HPDE6-E6E7 (cell line): Measurements from ENCODE around the gene KHDC4.
"Not testable (repeated sequence)": the region's sequence is repeated elsewhere in the genome, so short reads cannot be mapped to it uniquely, and the experiment has no call there.

Experiments used
- DNase-seq: peaks from one replicate; pipeline ENCODE4 v3.0.0; 2011; ENCODE audit warnings: missing footprints; ENCODE audit errors: extremely low spot score

KHDC4 gene

GRCh38 chr1:155900161-155900560, 34.1 kb downstream of the KHDC4 start:
- no peak for DNase-seq

GRCh38 chr1:155899683-155900082, 34.5 kb downstream of the KHDC4 start:
- no peak for DNase-seq

DNA sequence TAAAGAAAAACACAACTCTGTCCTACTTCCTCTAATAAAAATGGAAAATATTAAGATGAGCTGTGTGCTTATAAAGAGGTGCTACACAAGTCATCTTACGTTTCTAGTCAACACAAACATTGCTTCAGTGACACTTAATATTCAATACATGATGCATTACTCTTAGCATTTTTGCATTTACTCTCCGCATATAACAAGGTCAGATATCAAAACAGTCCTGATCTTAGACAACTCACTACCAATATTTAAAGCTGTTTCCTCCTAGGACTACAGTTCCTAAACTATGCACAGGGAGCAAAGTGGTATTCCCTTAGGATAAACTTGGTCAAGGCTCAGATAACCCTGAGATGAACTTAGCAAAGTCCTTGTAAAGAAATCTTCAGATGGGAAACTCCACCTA, 35.3 kb downstream of the KHDC4 start:
- no peak for DNase-seq

- DNase-seq: no peak
Observed at GRCh38 chr1:155897746-155898145, 36.5 kb downstream of the KHDC4 start.

- not testable (repeated sequence) for DNase-seq
Observed at GRCh38 chr1:155896476-155896875, 37.7 kb downstream of the KHDC4 start.

GRCh38 chr1:155895617-155896016, 38.6 kb downstream of the KHDC4 start:
- DNase-seq: not testable (repeated sequence)

- DNase-seq: peak; percentile 74
Observed at GRCh38 chr1:155893389-155894142, 40.6 kb downstream of the KHDC4 start.

GRCh38 chr1:155892796-155893195, 41.4 kb downstream of the KHDC4 start:
- DNase-seq: no peak

GRCh38 chr1:155890251-155890650, 44.0 kb downstream of the KHDC4 start:
- DNase-seq: no peak

DNA sequence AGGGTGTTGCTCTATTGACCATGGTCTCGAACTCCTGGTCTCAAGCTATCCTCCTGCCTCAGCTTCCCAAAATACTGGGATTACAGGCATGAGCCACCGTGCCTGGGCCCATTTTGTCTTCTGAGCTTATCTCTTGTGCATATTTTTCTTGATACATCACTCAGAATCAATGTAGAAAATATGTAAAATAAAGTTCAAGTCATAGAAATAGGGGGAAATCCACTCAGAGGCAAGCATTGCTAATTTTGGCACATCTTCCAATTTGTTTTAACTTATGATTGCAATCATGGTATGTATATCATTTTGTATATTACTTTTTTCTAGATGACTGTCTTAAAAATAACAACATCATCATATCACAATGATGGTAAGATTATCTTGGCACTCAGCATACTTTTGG, 44.6 kb downstream of the KHDC4 start:
- DNase-seq: no peak

DNA sequence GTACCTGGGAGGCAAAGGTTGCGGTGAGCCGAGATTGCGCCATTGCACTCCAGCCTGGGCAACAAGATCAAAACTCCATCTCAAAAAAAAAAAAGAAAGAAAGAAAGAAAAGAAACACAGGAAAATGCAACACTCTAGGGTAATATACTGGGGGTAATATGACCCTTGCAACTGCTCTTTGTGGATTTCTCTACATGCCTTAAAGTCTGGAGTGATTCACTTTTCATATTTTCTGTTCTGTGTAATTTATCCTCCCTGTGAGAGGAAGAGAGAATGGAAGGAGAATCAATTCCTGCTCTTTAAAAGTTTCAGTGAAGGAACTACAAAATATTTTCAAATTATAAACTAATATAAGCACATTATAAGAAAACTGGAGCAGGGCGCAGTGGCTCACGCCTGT, 45.7 kb downstream of the KHDC4 start:
- DNase-seq: no peak

DNA sequence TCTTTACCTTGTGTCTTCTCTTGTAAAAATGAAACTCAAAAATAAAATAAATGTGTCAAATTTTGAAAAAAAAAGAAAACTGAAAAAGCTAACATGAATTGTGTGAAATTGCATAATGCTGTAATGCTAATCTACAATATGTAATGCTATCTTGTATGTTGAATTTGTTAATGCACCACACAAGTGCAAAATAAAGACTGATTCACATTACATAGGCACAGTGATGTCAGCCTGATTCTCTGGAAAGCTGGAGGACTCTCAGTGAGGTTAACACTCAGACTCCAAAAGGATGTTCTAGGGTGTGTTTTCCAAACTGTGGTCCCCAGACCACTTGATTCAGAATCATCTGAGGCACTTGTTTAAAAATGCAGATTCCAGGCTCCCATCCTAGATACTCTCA, 49.2 kb downstream of the KHDC4 start:
- no peak for DNase-seq

- DNase-seq: no peak
Observed at GRCh38 chr1:155884031-155884960, 49.9 kb downstream of the KHDC4 start.

DNA sequence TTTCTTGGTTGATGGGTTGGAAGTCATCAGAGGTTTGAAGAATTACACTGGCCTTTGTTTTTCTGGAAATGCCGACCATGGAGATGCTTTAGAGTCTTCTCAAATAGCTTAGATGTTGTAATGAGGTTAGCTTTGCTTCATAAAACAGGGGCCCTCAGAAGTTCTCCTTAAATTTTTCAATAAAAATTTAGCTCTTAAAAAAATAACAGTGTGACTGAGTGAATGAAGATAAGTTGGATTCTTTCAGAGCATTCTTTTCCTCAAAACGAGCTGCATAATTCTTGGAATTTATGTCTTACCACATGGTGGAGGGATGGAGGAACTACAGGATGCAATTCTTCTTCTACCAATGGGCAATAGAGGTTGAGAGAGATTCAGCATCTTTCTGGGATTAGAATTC, 51.4 kb downstream of the KHDC4 start:
- no peak for DNase-seq

- no peak for DNase-seq
Observed at GRCh38 chr1:155882235-155882634, 52.0 kb downstream of the KHDC4 start.

DNA sequence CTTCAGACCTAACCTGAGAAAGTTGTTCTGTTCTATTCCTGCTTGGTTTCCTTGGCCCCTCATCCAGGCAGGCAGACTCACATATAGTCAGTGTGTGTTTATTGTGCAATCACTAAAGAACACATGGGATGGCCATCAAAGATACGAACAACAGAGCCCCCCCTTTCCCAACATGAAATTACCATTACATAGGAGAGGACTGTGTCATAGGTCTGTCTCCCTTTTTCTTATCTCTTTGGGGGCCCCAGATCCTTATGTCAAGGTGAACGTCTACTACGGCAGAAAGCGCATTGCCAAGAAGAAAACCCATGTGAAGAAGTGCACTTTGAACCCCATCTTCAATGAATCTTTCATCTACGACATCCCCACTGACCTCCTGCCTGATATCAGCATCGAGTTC, 53.3 kb downstream of the KHDC4 start:
- no peak for DNase-seq

GRCh38 chr1:155880251-155880650, 54.0 kb downstream of the KHDC4 start:
- no peak for DNase-seq

DNA sequence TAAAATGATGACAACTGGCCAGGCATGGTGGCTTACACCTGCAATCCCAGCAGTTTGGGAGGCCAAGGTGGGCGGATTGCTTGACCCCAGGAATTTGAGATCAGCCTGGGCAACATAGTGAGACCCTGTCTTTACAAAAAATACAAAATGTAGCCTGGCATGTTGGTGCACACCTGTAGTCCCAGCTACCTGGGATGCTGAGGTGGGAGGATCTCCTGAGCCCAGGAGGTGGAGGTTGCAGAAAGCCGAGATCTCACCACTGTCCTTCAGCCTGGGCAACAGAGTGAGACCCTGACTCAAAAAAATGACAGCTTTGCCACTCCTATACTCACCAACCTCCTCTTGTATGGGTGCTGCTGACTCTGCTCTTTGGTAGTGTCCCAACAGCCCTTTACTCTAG, 56.3 kb downstream of the KHDC4 start:
- no peak for DNase-seq

DNA sequence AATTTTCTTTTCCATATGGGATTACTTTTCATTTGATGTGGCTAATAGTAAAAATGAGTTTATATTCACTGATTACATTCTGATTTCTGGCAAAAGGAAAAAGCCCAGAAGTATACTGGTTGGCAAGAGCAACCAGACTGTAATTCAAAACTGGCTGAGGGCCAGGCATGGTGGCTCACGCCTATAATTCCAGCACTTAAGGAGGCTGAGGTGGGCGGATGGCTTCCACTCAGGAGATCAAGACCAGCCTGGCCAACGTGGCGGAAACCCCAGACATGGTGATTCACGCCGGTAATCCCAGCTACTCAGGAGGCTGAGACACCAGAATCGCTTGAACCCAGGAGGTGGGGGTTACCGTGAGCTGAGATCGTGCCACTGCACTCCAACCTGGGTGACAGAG, 60.4 kb downstream of the KHDC4 start:
- no peak for DNase-seq

GRCh38 chr1:155872527-155872926, 61.7 kb downstream of the KHDC4 start:
- DNase-seq: no peak

DNA sequence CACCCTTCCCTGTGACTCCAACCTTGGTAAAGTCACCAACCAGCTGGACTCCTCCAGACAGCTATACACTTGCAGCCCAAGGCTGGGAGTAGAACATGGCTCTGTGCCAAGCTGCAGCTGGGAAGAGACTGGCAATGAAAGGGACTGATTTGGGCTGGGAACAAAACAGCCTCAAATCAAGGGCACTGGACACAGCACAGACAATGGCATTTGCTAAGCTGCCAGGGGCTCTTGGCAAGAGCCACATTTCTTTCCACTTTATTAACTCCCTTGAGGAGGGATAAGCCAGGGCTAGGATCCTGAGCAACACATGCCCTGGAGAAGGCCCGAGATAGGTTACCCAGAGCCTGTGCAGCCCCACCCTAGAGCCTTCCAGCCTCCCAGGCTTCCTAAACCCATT, 62.8 kb downstream of the KHDC4 start:
- DNase-seq: no peak

DNA sequence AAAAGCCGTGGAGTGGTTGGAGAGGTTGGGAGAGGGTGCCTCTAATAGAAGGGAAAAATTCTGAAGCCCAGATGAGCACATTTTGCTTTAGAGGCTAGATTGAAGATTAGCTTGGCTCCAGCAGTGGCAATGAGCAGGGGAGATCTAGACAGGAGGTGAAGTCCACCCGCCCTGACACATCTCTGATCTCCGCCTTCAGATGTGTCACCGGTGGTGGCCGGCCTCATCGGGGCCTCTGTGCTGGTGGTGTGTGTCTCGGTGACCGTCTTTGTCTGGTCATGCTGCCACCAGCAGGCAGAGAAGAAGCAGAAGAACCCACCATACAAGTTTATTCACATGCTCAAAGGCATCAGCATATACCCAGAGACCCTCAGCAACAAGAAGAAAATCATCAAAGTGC, 66.4 kb downstream of the KHDC4 start:
- no peak for DNase-seq

DNA sequence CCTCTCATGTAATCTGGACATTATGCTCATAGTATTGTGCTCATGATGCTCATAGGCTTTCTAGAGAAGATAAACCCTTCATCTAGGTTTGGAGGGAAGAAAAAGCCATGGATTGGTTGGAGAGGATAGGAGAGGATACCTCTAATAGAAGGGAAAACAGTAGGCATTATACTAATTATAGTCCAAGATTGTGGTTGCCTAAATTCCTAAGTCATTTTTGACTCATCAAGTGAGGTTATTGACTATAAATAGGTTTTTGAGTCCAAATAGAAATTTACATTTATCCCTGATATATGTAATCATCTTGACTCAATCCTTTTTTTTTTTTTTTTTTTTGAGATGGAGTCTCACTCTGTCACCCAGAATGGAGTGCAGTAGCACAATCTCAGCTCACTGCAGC, 69.8 kb downstream of the KHDC4 start:
- DNase-seq: no peak
